Activated T-cell treated with anti-CD3 and anti-CD28 coated beads for 48 hours (primary cell): Measurements from ENCODE around the gene PCK1.

Source experiments
- DNase-seq: peaks from one replicate; pipeline ENCODE4 v3.0.0-alpha.2; 2020; ENCODE audit warnings: low read depth

PCK1 gene

DNA sequence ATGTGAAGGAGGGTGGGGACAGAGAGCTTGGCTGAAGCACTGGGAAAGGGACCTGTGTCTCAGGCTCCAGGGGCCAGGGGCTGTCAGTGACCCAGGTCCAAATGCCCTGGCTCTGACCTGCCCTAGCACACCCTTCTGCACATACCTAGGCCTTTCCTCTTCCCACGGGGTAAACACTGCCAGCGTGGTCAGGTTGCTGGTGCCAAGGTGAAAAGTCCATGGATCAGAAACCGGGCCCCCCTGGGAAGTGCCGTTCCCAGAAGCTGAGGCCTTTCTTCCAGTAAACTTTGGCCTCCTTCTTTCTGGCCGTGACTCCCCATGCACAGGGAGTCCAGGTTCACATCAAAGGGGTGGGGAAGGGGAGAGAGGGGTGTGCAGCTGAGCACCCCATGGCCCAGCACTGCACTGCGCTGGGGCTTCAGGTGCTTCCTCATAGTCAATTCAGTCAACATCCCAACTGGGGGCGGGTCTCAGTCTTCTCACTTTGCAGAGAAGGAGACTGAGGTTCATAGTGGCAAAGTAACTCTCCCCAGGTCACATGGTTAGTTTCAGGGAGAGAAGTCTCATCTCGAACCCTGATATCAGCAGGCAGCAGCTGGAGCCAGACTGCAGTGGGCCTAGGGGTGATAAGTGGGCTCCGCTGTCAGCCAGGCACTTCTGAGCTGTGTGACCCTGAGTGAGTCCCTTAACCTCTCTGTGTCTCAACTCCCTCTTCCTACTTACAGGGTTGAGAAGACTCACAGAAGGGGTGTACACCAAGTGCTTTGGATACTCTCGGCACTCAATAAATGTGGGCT, 17.0 kb downstream of the PCK1 start:
- DNase-seq: no peak

DNA sequence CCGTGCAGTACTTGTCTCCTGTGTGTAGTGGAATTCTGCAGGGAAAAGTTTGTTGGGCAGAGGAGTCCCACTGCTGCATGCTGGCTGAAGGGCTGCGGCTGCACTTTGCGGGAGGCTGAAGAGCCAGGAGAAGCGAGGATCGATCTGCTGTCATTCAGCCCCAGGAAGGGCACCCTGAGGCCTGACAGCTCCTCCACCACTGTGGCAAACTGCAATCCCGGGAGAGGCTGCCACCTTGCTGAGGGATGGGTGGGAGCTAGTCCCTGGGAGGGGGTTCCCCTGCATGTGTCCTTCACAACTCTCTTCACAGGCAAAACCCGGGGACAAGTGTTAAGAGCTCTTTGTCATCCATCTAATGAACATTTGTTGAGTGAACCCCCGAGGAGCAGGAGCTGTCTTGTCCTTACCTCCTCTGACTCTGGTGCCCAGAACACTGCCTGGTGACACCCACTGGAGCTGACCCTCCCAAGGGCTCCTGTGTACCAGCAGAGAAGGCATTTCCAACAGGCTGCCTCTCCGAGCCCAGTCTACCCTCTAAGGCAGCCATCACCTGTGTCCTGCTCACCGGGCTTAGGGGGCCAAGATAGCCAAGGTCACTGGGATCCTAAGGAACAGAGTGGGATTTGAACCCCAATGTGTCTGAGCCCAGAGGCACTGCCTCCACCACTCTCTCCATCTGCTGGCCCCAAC, 17.7 kb downstream of the PCK1 start:
- no peak for DNase-seq

DNA sequence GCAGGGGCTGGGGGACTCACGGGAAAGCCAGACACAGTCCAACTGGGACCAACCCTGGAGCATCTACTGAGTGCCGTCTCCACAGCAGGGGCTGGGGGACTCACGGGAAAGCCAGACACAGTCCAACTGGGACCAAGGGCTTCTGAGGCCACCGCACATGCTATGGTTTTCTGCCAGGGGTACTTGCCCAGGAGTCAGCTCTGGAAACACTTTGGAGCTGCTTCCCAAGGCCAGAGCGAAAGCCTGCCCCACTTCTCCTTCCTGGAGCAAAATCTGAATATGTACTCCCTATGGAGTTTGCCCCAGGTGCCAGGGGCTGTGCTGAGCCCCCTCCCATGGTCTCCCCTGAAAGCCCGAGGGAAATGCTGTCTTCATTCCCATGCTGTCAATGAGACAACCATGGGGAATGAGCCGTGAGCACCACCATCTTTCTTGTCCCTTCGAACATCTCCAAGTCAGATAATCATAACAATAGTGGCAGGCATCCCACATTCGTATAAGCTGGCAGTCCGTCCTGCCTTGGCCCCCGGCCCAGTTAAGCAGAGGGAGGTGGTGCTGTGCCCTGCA, 18.5 kb downstream of the PCK1 start:
- DNase-seq: no peak

DNA sequence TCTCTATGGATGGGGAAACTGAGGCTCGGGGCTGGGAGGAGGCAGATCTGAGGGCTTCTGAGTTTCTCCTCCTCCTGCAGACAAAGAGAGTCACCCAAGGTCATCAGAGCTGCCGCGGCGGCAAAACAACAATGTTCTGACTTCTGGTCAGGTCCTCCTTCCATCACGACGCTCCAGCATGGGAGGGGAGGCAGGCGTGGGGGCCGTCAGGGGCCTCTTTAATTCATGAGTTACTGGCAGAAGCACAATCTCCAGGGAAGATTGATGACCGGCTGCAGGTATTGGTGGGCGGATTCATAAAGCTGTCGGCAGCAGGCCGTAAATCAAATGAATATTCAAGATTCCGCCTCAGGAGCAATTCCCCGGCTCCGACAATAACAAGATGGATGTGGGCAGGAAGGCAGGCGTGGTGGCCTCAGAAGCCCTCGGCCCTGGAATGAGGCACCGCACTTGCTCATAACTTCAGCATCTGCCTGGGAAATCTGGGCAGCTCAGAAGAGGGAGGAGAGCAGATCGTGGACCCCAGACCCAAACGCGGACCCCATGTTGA, 19.1 kb downstream of the PCK1 start:
- DNase-seq: no peak

DNA sequence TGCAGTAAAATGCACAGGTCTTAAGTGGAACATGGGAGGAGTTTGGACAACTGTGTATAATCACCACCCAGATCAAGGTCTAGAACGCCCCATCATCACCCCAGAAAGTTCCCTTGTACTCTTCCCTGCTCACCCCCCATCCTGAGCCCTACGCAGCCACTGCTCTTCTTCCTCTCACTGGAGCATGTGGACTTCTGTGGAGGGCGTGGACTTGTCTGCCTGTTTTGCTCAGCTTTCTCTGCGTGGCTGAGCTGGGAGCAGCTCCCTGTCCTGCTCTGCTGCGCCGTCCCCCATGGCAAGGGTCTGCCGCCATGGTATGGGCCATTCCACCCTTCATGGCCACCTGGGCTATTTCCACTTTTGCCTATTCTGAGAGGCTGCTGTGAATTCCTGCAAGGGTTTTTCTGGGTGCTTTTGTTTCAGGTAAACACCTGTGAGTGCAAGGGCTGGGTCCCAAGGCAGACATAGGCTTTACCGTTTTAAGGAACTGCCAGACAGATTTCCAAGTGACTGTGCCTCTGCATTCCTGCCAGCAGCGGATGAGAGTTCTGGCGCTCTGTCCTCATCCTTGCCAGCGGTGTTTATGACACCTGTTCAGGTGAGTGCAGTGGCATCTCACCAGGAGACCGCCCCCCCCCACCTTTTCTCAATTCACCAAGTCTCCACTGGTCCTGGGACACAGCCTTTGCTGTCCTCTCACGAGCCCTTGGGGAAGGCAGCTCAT, 19.7 kb downstream of the PCK1 start:
- DNase-seq: no peak

DNA sequence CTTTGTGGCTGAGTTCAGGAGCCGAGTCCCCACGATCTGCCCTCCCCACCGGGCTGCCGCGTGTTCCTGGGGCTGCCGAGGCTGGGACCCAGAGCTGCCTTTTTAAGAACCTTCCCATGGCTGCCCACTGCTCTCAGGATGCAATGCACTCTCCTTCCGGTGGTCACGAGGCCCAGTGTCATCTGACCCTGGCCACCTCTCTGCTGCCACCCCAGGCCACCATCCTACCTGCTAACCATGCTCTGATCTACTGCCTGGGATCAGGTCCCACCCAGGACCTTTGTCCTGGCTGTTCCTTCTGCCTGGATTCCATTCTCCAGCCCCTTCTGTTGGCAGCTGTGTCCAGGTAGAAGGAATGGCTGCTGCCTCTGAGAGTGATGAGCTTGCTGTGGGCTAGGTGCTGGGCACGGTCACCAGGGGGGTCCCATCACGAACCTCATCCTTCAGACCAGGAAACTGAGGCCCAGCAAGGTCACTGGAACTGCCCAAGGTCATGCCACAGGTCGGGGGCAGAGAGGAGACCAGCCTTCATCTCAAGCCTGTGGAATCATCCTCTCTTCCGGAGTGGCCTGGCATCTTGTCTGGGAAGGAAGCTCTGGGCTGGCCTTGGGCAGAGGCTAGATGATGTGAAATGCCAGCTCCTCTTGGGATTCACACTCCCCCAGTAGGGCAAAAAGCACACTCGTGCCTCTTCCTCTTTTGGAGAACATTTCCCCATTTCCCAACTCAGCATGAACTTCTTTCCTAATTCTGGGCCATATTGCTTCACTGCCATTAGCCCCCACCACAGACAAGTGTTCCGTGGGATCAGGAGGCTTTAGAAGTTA, 20.5 kb downstream of the PCK1 start:
- no peak for DNase-seq

DNA sequence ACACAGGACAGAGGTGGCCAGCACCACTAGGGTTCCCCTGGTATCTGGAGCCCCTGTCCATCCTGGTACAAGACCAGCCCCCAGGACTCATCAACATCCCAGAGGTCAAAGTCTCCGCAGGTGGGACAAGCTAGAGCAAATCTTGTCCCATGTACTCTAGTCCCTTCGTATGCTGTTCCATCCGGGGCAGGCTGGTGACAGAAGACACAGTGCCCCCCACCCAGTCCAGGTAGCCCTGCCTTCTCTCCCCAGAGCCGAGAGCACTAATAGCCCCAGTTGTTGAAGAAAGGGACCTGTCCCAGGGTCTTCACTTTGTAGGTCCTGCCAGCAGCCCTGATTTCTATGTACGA, 21.1 kb downstream of the PCK1 start:
- no peak for DNase-seq

DNA sequence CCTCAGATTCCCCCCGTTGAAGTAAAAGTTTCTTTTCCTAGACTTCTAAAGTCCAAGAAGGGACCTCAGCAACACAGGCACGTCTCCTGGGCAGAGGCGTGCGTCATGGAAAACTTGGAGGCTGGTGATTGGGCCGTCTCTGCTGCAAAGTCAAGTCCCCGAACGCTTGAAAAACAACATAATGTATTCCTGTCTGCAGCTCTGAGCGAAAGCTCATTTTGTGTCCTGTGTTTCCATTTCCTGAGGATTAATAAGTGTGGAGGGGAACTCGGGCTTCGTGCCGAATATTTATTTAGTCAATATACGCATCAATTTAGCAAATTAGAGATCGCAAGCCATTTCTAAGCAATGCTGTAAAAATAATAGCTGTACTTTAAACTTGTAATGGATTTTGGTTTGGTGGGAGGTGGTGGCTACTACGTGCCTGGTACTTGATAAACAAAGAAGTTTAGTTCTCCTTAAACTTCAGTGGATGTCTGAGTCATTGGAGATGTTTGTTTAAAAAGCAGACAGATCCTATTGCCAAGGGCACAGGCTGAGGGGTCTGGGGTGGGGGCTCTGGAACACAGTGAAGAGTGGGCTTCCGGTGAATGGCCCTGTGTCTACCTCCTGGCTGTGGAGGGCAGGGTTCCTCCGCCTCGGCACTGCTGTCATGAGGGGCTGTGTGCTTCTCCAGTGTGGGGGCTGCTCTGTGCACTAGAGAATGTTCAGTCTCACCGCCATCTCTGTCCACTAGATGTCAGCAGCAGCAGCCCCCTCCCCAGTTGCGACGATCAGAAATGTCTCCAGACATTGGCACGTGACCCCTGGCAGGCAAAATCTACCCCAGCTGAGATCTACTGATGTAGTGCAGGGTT, 21.8 kb downstream of the PCK1 start:
- DNase-seq: no peak

DNA sequence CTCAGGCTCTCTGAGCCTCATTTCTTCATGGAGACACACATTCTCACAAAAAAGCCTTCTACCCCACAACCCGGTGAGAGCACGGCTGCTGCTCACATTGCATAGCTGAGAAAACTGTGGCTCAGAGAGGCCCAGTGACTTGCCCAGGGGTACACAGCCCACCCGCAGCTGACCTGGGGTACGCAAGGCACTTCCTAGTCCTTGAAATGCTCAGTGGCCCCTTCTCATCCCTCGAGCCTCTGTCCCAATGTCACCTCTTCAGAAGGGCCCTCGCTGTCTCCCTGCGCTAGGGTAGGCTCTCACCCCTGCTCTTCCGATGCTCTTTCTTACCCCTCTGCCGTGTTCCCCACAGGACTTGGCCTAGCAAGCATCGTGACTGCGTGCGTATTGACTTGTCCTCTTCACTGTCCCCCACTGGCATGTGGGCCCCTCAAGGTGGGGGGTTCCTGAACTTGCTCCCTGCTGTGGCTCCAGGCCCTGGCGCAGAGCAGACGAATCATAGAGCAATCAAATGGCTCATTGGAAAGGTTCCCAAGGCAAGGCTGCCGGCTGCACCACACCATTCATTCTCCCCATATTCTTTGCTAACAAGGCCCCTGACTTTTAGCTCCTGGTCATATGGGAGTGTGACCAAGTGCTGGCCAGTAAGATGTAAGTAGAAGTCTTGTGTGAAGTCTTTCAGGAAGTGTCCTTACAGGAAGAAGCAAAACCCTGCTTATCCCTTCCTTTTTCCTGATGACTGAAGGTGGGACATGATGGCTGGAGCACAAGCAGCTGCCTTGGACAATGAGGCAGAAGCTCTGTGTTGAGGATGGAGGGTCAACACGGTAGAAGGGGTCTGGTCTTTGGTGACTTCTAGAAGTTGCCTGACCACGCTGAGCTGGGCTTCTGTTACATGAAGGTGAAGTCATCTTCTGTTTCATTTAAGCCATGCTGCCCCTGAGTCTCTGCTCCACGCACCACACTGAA, 22.7 kb downstream of the PCK1 start:
- DNase-seq: no peak

DNA sequence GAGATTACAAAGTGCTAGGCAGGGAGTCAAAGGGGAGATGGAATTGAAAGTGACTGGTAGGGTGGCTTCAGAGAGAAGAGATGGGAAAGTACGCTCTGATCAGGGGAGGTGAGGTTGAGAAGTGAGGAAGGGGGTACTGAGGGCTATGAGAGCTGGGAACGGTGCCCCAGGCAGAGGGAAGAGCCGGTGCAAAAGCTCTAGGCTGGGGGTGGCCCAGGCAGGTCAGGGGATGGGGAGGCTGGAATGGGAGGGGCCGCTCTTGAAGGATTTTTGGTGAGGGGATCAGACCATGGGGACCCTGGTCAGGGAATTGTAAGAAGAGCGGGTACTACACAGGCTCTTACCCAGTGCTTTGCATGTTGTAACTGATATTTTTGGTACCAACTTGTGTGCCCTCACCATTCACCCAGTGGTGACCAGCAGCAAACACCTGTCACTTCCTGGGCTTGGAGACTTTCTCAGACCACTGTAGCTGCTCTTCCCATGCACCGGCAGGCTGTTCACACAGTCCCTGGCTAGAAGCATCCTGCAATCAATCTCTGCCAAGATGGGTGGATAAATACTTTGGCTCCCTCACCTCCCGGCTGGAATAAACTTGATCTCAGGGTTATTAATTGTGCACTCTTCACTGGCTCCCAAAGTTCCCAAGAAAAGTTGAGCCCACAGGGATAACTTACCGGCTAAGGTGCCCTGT, 24.0 kb downstream of the PCK1 start:
- no peak for DNase-seq

DNA sequence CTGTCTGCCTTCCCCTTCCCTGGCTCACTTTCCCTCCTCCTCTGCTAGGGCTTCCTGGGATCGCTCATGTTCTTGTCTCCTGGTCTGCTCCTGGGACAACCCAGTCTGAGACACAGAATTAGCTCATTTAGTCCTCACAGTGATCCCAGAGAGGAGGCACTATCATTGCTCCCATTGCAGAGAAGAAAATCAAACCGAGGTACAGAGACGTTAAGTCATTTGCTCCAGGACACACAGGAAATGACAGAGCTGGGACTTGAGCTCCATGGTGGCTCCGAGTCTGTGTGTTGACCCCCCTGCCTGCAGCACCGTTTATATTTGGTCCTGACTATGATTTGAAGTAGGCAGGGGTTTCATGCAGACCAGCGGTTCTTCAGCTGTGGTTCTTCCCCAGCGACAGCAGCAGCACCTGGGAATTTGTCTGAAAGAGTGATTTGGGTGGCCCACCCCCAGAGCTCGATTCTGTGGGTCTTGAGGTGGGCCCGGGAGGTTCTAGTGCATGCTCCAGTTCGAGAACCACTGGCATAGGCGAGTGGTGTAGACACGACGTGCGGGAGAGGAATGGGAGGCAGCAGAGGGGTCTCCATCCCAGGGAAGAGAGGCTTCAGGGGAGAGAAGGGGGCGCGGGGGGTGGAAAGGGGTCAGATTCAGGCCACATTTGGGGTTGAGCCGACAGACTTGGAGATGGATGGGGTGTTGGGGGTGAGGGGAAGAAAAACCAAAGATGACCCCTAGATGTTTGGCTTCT, 24.7 kb downstream of the PCK1 start:
- no peak for DNase-seq

DNA sequence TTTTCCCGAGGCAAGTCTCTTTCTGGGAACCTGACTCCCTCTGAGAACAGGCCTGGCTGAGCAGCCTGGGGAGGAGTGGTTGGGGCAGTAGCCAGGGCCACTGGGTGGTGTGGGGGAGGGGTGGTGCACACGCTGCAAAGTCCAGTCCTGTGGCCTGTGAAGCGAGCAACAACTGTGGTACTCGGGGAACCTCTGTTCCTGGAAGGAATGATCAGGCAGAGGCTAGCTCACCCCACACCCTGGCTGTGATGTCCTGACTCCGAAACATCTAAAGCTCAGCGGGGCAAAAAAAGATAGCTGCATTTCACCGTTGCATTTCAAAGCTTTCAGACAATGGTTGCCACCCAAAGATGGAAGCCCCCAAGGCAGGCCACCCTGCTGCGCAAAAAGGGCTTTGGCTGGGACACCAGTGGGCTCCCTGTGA, 25.5 kb downstream of the PCK1 start:
- no peak for DNase-seq

DNA sequence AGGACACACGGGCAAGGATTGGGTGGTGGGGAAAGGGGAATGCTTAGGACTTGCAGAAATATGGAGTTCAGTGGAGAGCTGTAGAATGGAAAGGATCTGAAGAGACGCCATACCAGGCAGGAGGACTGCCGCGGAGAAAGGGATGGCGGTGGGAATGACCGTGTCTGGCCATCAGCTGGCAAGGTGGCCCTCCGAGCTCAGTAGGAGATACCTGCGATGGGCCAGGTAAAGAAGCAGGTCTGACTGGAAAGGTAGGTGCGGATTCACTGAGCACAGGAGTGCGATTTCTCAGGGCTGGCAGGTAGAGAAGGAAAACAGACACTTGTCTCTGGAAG, 26.0 kb downstream of the PCK1 start:
- DNase-seq: no peak

DNA sequence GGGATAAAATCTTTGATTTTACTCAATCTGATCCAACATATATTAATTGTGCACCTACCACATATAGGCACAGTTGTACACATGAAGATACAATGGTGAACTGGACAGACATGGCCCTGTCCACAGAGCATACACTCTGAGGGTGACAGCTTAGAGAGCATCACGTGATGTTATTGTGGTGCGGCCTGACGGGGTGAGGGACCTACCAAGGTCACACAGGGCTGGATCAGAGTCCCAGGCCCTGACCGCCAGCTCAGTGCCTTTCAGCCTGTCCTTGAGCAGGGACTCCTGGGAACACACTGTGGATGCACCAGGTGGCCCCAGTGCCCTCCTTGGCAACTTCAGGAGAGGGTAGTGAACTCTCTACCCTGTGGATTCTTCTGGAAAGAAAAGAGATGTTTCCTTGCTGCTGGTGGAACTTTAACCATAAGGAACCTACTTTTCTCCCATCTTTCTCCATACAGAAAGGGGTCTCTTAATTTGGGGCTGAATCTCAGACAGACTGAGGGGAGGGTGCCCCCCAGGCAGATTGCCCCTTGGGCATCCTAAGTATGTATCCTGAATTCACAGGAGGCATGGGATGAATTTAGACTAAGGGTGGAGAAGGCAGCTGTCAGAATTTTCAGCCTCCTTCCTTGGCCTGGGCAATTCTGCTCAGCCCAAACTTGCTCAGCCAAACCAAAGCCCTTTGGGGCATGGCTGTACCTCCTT, 26.5 kb downstream of the PCK1 start:
- no peak for DNase-seq

DNA sequence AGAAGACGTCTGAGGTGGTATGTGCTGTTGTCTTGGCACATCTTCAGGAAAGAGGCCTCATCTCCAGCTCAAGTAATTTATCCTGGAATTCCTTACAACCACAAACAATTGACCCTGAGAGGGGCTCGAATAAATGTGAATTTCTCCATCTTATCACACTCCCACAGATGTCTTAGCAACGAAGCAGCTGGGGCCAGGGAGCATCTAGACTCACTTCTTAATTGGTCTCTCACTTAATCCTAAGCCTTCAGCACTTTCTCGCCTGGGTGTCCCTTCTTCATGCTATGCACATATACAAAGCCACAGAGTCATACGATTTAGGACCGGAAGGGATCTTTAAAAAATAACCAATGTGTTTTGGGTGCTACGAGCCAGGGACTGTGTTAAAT, 27.1 kb downstream of the PCK1 start:
- DNase-seq: no peak

DNA sequence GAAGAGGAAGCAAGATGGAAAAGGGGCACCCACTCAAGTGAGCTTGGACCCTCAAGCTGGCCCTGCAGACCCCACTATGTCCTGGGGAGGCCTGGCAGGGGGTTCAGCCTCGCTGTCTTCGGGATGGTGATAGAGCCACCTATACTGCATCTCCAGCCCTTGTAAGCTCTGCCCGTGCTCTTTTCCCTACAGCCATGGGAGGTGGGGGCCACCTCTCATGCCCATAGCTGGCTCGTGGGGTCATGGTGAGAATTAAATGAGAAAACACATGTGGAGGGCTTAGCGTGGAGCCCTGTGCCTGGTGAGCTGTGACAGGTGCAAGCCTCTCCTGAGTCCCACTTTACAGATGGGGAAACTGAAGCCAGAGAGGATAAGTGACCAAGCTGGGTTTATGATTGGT, 27.7 kb downstream of the PCK1 start:
- no peak for DNase-seq

DNA sequence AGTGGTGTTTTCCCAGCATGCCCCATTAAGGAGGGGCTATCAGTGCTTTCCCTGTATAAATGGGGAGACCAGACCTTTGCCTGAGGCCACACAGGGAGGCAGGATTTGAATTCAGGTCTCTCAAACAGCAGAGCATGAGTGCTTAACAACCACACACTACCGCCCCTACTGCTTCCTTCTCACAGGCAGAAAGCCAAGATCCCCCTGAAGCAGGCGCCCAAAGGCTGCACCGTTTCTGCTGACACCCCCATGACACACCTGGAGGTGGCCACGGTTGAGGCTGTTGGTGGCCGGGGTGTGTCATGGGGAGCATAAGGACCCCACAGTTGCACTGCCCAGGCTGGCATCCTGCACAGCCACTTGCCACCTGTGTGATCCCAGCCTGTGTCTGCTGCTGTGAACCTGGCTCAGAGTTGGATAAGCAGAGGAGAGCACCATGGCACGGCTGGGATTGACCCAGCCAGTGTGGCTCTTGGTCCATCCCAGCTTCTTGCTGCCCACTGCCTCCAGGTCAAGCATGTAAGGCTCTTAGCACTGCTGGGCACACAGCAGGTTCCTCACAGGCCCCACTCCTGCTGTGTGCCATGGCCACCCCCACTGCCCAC, 28.3 kb downstream of the PCK1 start:
- no peak for DNase-seq
